GM12878 (cell line): ENCODE data around the gene UNC5B. TPM values are rescaled to one million over a fixed set of nuclear protein-coding genes. Genes with fewer than 3 reads are reported as not detected.

Source experiments
- ATAC-seq: fragments of 200-7000 bp; cut with Tn5 transposase; 3 replicates; pipeline ENCODE4 v1.9.1; 2020; ENCODE audit warnings: mild to moderate bottlenecking, moderate library complexity
- BruUV-seq: library from RNA; stranded (reverse); fragments of 400-500 nt; replicated peaks from 2 replicates; lab custom pipeline; 2021; lab: Mats Ljungman, UMichigan
- CTCF ChIA-PET: fragments of 300-600 bp; sonication (Branson Sonifier 250); formaldehyde crosslinking; extraction: SDS; loops from one replicate; lab custom pipeline; 2021; ENCODE audit warnings: inconsistent platforms; lab: Yijun Ruan, JAX
- POLR2A ChIA-PET: fragments of 350-600 bp; formaldehyde crosslinking; extraction: SDS; loops from one replicate; lab custom pipeline; 2021; ENCODE audit warnings: inconsistent platforms; lab: Charles Lee
- RAD21 ChIA-PET: fragments of 300-600 bp; sonication (Branson Sonifier 250); formaldehyde crosslinking; loops from one replicate; lab custom pipeline; 2023; ENCODE audit warnings: antibody characterized with exemption; ENCODE audit not compliant: unreplicated experiment; lab: Charles Lee
- SMC1A ChIA-PET: fragments of 300-600 bp; sonication (Branson Sonifier 250); formaldehyde crosslinking; loops from one replicate; lab custom pipeline; 2023; ENCODE audit not compliant: unreplicated experiment, uncharacterized antibody; lab: Charles Lee
- DNase-seq: peaks from one replicate; pipeline ENCODE4 v3.0.0-alpha.2; 2011; ENCODE audit warnings: low read depth, low spot score
- FAIRE-seq: peaks from 3 replicates; lab custom pipeline; 2011; peaks lifted over from hg19 to GRCh38; lab: Jason Lieb, UNC
- H2AFZ ChIP-seq: 2 replicates; pipeline ENCODE4 v1.6.0; 2011; ENCODE audit warnings: low read depth, low read length, control low read depth; ENCODE audit not compliant: control insufficient read depth
- H3K27ac ChIP-seq: 2 replicates; pipeline ENCODE4 v1.5.1; 2011; ENCODE audit warnings: control low read depth; ENCODE audit not compliant: control insufficient read depth, insufficient read depth
- H3K27me3 ChIP-seq, 2 experiments: replicated peaks in 1 of 2; 2 replicates each; pipeline versions ENCODE4 v1.6.0 to v1.6.1; 2011; ENCODE audit warnings: low read length in 1 of 2; ENCODE audit not compliant: control insufficient read depth in 2 of 2, insufficient read depth in 2 of 2
- H3K36me3 ChIP-seq, 2 experiments: 2 replicates each; pipeline ENCODE4 v1.5.1; 2011; ENCODE audit warnings: low read length in 1 of 2; ENCODE audit not compliant: control insufficient read depth in 2 of 2, insufficient read depth in 2 of 2
- H3K4me1 ChIP-seq: 2 replicates; pipeline ENCODE4 v1.6.1; 2011; ENCODE audit warnings: mild to moderate bottlenecking, low read length, moderate library complexity, mixed read lengths; ENCODE audit not compliant: control insufficient read depth, insufficient read depth
- H3K4me2 ChIP-seq: 2 replicates; pipeline ENCODE4 v1.6.0; 2011; ENCODE audit warnings: control low read depth; ENCODE audit not compliant: control insufficient read depth, insufficient read depth
- H3K4me3 ChIP-seq: fragments of 200-600 bp; sonication (generic); 2 replicates; pipeline ENCODE4 v1.5.1; 2016
- H3K79me2 ChIP-seq: 2 replicates; pipeline ENCODE4 v1.6.0; 2011; ENCODE audit warnings: low read length; ENCODE audit not compliant: control insufficient read depth, insufficient read depth
- H3K9ac ChIP-seq: 2 replicates; pipeline ENCODE4 v1.8.0; 2011; ENCODE audit warnings: low read length, control low read depth, mixed read lengths; ENCODE audit not compliant: control insufficient read depth, insufficient read depth
- H3K9me3 ChIP-seq: replicated peaks from 3 replicates; pipeline ENCODE4 v1.5.1; 2011; ENCODE audit warnings: mild to moderate bottlenecking, low read length; ENCODE audit not compliant: control insufficient read depth, insufficient read depth
- H4K20me1 ChIP-seq: 2 replicates; pipeline ENCODE4 v1.6.0; 2011; ENCODE audit not compliant: control insufficient read depth, insufficient read depth
- E4F1 ChIP-seq: fragments of 450-650 bp; IDR thresholded peaks from 2 replicates; pipeline ENCODE4 v1.6.1; 2018; ENCODE audit warnings: borderline replicate concordance, mild to moderate bottlenecking; ENCODE audit not compliant: partially characterized antibody
- HDGF ChIP-seq: fragments of 450-650 bp; IDR thresholded peaks from 2 replicates; pipeline ENCODE4 v1.6.1; 2016; ENCODE audit warnings: antibody characterized with exemption
- JUNB ChIP-seq: IDR thresholded peaks from 2 replicates; pipeline ENCODE4 v1.6.1; 2016; ENCODE audit warnings: antibody characterized with exemption, mild to moderate bottlenecking
- NR2C1 ChIP-seq: fragments of 450-650 bp; IDR thresholded peaks from 2 replicates; pipeline ENCODE4 v1.6.1; 2017; ENCODE audit warnings: antibody characterized with exemption, mild to moderate bottlenecking, moderate library complexity
- RAD51 ChIP-seq: fragments of 450-650 bp; IDR thresholded peaks from 2 replicates; pipeline ENCODE4 v1.6.1; 2016; ENCODE audit warnings: moderate library complexity, mild to moderate bottlenecking, inconsistent platforms
- REST ChIP-seq: IDR thresholded peaks from 2 replicates; pipeline ENCODE4 v1.6.1; 2012; ENCODE audit warnings: mild to moderate bottlenecking, low read depth, low read length
- TAF1 ChIP-seq: IDR thresholded peaks from 2 replicates; pipeline ENCODE4 v1.6.1; 2011; ENCODE audit warnings: mild to moderate bottlenecking, low read depth, low read length, borderline replicate concordance
- ZNF687 ChIP-seq: fragments of 450-650 bp; IDR thresholded peaks from 2 replicates; pipeline ENCODE4 v1.6.1; 2017; ENCODE audit warnings: mild to moderate bottlenecking, moderate library complexity
- WGBS: methylation state at CpG from one replicate; pipeline ENCODE4 v1.1.6; 2016; ENCODE audit warnings: low lambda C conversion rate; ENCODE audit not compliant: insufficient replicate concordance, insufficient coverage; ENCODE audit errors: missing lambda C conversion rate; 5-methylcytosine and 5-hydroxymethylcytosine counted together
- in situ Hi-C: fragments of 300-500 bp; cut with MboI; formaldehyde crosslinking; loops from 9 replicates; pipeline ENCODE4 v1.14.3; 2018; ENCODE audit warnings: mixed read lengths
- intact Hi-C: fragments of 100-400 bp; cut with micrococcal nuclease; formaldehyde crosslinking; loops from one replicate; pipeline ENCODE4 v1.14.2; 2022; ENCODE audit not compliant: unreplicated experiment
- polyA plus RNA-seq, 11 experiments: library from polyadenylated mRNA; depleted of rRNA in 4 of 11; unstranded in 6 of 11; stranded (reverse) in 5 of 11; fragments of >200 nt; fragmentation: Nextera tagmentation in 4 of 11; fragmentation: Illumina TruSeq in 1 of 11; extraction: Ambion mirVana in 4 of 11; extraction: Trizol in 1 of 11; gene quantifications; 1 replicate in 1 of 11; 2 replicates in 10 of 11; pipeline versions ENCODE4 v1.2.1 to v1.2.3, GENCODE V29; 2011 to 2016; ENCODE audit warnings: inconsistent platforms in 2 of 11, missing spikeins in 2 of 11, low read depth in 1 of 11
- total RNA-seq, 4 experiments: library from RNA; depleted of rRNA in 3 of 4; stranded (reverse); fragments of >200 nt in 3 of 4; fragmentation: Illumina TruSeq in 1 of 4; extraction: Trizol in 1 of 4; gene quantifications; 2 replicates each; pipeline versions ENCODE4 v1.2.1 to v1.2.3, GENCODE V29; 2013 to 2021

UNC5B gene
- total and polyA plus RNA-seq, 10 of the 15 experiments (the other 5 are each of a cell fraction or from before 2014, with no cell fraction given) = 0.03 to 0.08 TPM; not detected in 8

GRCh38 chr10:71344154-71344925 lies 132.0 kb downstream of the UNC5B start:
- H4K20me1 ChIP-seq = no peaks in the 10 kb centered on the region
- no peaks in the 10 kb centered on the region for H3K27me3 ChIP-seq
- H2AFZ ChIP-seq = no peak overlapping the region
- no TSS peak for BruUV-seq
- ChIA-PET RAD21 (interaction anchor here (1.0 to 1.5 kb wide), 2 partner anchors 14 to 24 kb away, joined by 3 to 7 read pairs; no protein-coding TSS in a partner anchor), POLR2A (interaction anchor here (1.2 kb wide), 1 partner anchor 28 kb away, joined by 3 read pairs; no protein-coding TSS in a partner anchor), SMC1A (interaction anchor here (0.6 to 2.2 kb wide), 5 partner anchors 14 to 353 kb away, joined by 3 to 7 read pairs (median 3); no protein-coding TSS in a partner anchor), CTCF (interaction anchor here (1.1 to 1.5 kb wide), 3 partner anchors 27 to 34 kb away, joined by 3 read pairs; no protein-coding TSS in a partner anchor)
- TF ChIP-seq ZNF687 (no peak), TAF1 (no peak), NR2C1 (no peak), E4F1 (no peak), HDGF (no peak), REST (no peak), JUNB (no peak), RAD51 (no peak)
- no peak overlapping the region for H3K9ac ChIP-seq
- in situ Hi-C loops (no loop called here), intact Hi-C loops (no loop called here)
- H3K27ac ChIP-seq = no peak overlapping the region
- WGBS = 36% methylated on average over 9 of the region's 9 CpGs
- no peaks in the 10 kb centered on the region for H3K79me2 ChIP-seq
- H3K9me3 ChIP-seq = no peaks in the 10 kb centered on the region
- FAIRE-seq (no peak), DNase-seq (no peak), ATAC-seq (no peak)
- no peaks in the 10 kb centered on the region for H3K4me1 ChIP-seq
- H3K36me3 ChIP-seq = no peaks in the 10 kb centered on the region
- no peak overlapping the region for H3K4me2 ChIP-seq
- H3K4me3 ChIP-seq = no peak overlapping the region
